GM19467 (cell line): ENCODE data around the gene TMEM248.
"Not testable (repeated sequence)": the region's sequence is repeated elsewhere in the genome, so short reads cannot be mapped to it uniquely, and the experiment has no call there.

Source experiments
- ATAC-seq: cut with Tn5 transposase; IDR thresholded peaks from one replicate; pipeline ENCODE4 v1.9.1; 2021; ENCODE audit warnings: mild to moderate bottlenecking, moderate library complexity; ENCODE audit not compliant: unreplicated experiment

Gene TMEM248

GRCh38 chr7:66948480-66949109 is 27.6 kb downstream of the TMEM248 start:
- no peak for ATAC-seq

DNA sequence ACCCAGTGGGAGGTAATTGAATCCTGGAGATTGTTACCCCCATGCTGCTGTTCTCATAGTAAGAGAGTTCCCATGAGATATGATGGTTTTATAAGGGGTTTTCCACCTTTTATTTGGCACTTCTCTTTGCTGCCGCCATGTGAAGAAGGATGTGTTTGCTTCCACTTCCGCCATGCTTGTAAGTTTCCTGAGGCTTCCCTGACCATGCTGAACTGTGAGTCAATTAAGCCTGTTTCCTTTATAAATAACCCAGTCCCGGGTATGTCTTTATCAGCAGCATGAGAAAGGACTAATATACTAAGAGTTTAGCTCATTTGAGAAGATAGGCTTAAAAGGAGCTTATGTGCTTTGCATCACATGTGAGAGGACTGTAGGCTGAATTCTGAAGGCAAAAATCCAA is 29.3 kb downstream of the TMEM248 start:
- ATAC-seq, result no peak

- ATAC-seq, result no peak
Observed at GRCh38 chr7:66950763-66951162, 29.7 kb downstream of the TMEM248 start.

- no peak for ATAC-seq
Observed at GRCh38 chr7:66952343-66953043, 31.5 kb downstream of the TMEM248 start.

- ATAC-seq, result no peak
Observed at GRCh38 chr7:66953044-66953427, 32.0 kb downstream of the TMEM248 start.

DNA sequence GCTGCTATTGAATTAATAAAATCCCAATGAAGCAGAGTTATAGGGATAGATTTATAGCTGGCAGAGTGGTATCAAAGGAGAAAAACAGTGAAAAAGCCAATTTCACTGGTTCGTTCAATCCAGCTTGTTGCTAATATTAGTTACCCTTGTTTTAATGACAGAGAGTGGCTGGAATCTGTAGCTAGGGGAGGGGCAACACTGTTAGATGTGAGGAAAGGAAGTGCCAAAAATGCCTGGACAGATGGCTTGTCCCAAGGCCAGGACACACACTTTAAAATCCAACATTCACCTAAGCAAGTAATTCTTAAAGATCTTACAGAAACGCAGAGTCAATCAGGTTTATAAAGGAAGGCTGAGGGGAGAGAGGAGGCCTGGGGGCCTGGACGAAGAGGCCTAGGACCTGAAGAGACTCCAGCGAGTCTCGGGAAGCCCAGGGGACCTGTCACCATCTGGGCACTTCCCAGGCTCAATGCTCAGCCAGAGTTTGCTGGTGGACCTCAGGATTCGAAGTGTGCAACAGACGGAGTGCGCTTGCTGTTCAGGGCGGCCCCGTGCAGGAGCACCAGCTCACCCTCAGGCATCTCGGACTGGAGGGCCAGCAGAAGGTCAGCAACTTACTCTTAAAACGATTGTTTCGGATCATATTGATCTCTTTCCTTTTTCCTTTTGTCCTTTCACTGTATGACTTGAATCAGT is 36.7 kb downstream of the TMEM248 start:
- no peak for ATAC-seq

GRCh38 chr7:66958538-66959350 is 37.7 kb downstream of the TMEM248 start:
- no peak for ATAC-seq

GRCh38 chr7:66960192-66960591 is 39.2 kb downstream of the TMEM248 start:
- ATAC-seq, result no peak

GRCh38 chr7:66961096-66961495 is 40.1 kb downstream of the TMEM248 start:
- ATAC-seq, result no peak

GRCh38 chr7:66964411-66964810 is 43.4 kb downstream of the TMEM248 start:
- no peak for ATAC-seq

- ATAC-seq, result no peak
Observed at GRCh38 chr7:66967029-66967428, 46.0 kb downstream of the TMEM248 start.

- not testable (repeated sequence) for ATAC-seq
Observed at GRCh38 chr7:66969001-66969400, 48.0 kb downstream of the TMEM248 start.

DNA sequence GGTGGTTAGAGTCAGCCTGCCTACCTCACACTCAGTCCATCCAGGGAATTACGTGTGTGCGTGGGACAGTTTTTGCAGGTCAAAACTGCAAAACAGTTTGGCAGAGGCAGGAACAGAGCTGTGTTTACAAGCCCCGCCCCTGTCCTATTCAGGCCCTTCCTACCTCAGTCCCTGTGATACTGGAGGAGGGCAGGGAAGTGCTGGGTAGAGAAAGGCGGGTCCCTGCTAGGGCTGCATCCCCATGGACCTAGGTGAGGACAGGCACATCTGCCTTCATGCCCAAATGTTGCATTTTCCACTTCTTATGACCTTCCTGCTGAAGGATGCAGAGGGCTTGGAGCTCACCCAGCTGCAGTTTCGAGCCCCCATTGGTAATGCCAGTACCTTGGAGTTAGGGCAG is 49.3 kb downstream of the TMEM248 start:
- no peak for ATAC-seq

- ATAC-seq, result no peak
Observed at GRCh38 chr7:66974986-66975590, 54.1 kb downstream of the TMEM248 start.

DNA sequence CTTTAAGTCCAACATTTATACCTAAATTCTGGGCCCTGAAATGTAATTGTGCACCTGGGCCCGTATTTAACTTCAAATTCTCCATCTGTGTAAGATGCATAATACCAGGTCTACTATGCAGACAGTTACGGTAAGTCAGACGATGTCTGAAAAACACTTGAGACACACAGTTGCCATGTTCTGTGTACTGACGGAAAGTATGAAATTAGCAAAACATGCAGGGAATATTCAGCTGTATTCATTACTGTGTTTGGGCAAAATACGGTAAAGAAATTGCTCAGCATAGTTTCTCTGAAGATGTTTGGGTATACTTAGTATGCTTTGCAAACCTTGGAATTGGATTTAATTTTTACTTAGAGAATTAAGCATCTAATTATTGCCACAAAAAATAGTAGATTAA is 57.3 kb downstream of the TMEM248 start:
- not testable (repeated sequence) for ATAC-seq

- ATAC-seq, result not testable (repeated sequence)
Observed at GRCh38 chr7:66979013-66979412, 58.0 kb downstream of the TMEM248 start.

GRCh38 chr7:66980336-66980735 is 59.3 kb downstream of the TMEM248 start:
- not testable (repeated sequence) for ATAC-seq

GRCh38 chr7:66989552-66989951 is 68.5 kb downstream of the TMEM248 start:
- ATAC-seq, result not testable (repeated sequence)

DNA sequence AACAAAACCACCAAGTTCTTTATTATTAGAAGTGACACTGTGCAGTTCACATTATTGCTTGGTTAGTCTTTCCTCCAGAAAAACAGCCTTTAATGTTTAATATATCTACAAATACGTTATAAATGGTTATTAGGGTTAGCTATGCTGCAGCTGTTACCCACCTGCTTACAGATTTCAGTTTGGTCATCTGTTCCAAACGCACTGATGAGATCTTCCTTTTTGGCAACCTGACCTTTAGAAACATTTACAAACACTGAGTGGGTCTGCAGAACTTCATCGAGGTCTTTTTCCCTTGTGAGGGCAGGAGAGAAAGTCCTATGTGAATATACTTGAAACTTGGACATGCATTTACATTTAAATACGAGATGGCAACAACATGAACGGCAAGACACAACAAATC is 73.0 kb downstream of the TMEM248 start:
- ATAC-seq, result not testable (repeated sequence)

- not testable (repeated sequence) for ATAC-seq
Observed at GRCh38 chr7:66994691-66995049, 73.6 kb downstream of the TMEM248 start.
